ENCODE results near the gene CIAO2B.

DNA sequence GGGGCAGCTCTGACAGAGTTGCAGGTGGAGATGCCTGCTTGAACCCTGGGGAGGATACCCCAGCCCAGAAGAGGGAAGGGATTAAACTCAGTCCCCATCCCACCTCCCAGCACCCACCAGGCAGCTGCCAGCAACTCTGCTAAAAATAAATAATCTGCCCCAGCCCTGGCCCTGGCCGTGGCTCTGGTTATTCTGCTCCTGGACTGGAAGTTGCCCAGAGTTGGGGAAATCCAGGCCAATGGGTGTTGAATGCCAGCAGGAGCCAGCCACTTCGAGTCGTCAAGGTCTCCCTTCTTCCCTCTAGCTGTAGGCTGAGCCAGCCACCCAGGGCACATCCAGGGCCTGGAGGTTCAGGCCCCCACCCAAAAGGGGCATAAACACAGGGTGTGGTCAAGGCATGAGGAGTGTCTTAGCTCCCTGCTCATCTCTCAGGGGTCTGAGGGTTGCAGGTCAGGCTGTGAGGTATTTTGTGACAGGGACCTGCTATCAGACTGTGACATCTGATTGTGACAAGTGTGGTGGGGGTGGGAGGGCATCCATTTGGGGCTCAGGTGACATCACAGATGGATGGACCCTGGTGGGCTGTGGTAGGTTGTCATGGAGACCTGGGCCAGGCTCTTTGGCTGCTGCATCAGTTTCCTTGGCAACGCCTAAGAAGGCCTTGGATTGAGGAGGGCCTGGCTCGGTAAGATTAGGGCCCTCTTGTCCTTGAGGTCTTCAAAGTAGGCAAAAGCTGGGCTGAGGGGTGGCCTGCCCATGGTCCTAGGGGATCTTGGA is 7.8 kb downstream of the CIAO2B start:
- TF ChIP-seq, protein P1, sequence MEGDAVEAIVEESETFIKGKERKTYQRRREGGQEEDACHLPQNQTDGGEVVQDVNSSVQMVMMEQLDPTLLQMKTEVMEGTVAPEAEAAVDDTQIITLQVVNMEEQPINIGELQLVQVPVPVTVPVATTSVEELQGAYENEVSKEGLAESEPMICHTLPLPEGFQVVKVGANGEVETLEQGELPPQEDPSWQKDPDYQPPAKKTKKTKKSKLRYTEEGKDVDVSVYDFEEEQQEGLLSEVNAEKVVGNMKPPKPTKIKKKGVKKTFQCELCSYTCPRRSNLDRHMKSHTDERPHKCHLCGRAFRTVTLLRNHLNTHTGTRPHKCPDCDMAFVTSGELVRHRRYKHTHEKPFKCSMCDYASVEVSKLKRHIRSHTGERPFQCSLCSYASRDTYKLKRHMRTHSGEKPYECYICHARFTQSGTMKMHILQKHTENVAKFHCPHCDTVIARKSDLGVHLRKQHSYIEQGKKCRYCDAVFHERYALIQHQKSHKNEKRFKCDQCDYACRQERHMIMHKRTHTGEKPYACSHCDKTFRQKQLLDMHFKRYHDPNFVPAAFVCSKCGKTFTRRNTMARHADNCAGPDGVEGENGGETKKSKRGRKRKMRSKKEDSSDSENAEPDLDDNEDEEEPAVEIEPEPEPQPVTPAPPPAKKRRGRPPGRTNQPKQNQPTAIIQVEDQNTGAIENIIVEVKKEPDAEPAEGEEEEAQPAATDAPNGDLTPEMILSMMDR (IDR thresholded peaks at IDR 0.05): no peak
- peak in 1 of 2 donors; percentile 35 for TF ChIP-seq POLR2A (IDR thresholded peaks at IDR 0.05)

Data from adrenal gland (tissue), 5 donors.